OCI-LY3 (cell line): ENCODE data around the gene DOK3.

Experiments used
- EZH2phosphoT487 ChIP-seq: fragments of 200-600 bp; shearing (Covaris generic); IDR thresholded peaks from 2 replicates; pipeline ENCODE4 v1.6.1; 2018; ENCODE audit warnings: antibody characterized with exemption, mixed run types, low read depth
- TF ChIP-seq, protein P1 (sequence below): fragments of 200-600, 300-600 bp; sonication (generic); IDR thresholded peaks from 2 replicates; pipeline ENCODE4 v1.5.1; 2014; ENCODE audit warnings: antibody characterized with exemption, low read length, low read depth

DNA sequence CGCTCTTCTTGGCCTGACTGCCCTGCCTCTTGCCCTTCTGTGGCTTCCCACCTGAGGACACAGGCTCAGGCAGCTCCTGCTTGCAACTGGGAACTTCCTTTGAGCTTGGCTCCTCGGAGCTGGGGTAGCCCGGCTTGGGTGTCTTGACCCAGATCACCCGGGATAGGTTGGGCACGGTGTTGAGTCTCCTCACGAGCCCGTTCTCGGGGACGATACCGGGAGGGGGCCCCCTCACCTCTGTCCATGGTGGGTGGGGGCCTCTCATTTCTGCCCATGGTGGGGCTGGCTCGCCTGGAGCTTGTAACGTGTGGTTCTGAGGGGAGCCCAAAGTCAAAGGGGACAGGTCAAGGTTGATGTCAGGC is 14.9 kb upstream of the DOK3 start:
- TF ChIP-seq, protein P1, sequence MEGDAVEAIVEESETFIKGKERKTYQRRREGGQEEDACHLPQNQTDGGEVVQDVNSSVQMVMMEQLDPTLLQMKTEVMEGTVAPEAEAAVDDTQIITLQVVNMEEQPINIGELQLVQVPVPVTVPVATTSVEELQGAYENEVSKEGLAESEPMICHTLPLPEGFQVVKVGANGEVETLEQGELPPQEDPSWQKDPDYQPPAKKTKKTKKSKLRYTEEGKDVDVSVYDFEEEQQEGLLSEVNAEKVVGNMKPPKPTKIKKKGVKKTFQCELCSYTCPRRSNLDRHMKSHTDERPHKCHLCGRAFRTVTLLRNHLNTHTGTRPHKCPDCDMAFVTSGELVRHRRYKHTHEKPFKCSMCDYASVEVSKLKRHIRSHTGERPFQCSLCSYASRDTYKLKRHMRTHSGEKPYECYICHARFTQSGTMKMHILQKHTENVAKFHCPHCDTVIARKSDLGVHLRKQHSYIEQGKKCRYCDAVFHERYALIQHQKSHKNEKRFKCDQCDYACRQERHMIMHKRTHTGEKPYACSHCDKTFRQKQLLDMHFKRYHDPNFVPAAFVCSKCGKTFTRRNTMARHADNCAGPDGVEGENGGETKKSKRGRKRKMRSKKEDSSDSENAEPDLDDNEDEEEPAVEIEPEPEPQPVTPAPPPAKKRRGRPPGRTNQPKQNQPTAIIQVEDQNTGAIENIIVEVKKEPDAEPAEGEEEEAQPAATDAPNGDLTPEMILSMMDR = no peak
- no peak for TF ChIP-seq EZH2phosphoT487
